Keratinocyte (primary cell): Measurements from ENCODE around the gene AXIN1. TPM values are rescaled to one million over a fixed set of nuclear protein-coding genes. Genes with fewer than 3 reads are reported as not detected.

Experiments
- DNase-seq: peaks from one replicate; pipeline ENCODE4 v3.0.0-alpha.2; 2011; ENCODE audit warnings: low read depth, missing footprints, low spot score
- FAIRE-seq: peaks from 2 replicates; lab custom pipeline; 2011; peaks lifted over from hg19 to GRCh38; lab: Jason Lieb, UNC
- H2AFZ ChIP-seq: 2 replicates; pipeline ENCODE4 v1.6.0; 2012; ENCODE audit warnings: low read length, control low read depth, inconsistent platforms; ENCODE audit not compliant: control insufficient read depth
- H3K27ac ChIP-seq: 2 replicates; pipeline ENCODE4 v1.5.1; 2011; ENCODE audit warnings: low read length; ENCODE audit not compliant: control insufficient read depth, insufficient read depth
- H3K27me3 ChIP-seq: 3 replicates; pipeline ENCODE4 v1.6.0; 2011; ENCODE audit warnings: low read length; ENCODE audit not compliant: control insufficient read depth, insufficient read depth; ENCODE audit errors: extremely low read depth
- H3K36me3 ChIP-seq, 2 experiments: 2 replicates in 1 of 2; 3 replicates in 1 of 2; pipeline ENCODE4 v1.5.1; 2011; ENCODE audit warnings: low read length in 2 of 2, mild to moderate bottlenecking in 1 of 2; ENCODE audit not compliant: control insufficient read depth in 2 of 2, insufficient read depth in 2 of 2; ENCODE audit errors: extremely low read depth in 1 of 2
- H3K4me1 ChIP-seq: 3 replicates; pipeline ENCODE4 v1.5.1; 2011; ENCODE audit warnings: low read length; ENCODE audit not compliant: control insufficient read depth, insufficient read depth; ENCODE audit errors: extremely low read depth
- H3K4me2 ChIP-seq: 3 replicates; pipeline ENCODE4 v1.6.0; 2011; ENCODE audit warnings: low read depth, low read length; ENCODE audit not compliant: control insufficient read depth, insufficient read depth; ENCODE audit errors: extremely low read depth
- H3K4me3 ChIP-seq, 3 experiments: fragments of 200-600 bp in 1 of 3; sonication (generic) in 1 of 3; 2 replicates in 2 of 3; 3 replicates in 1 of 3; pipeline ENCODE4 v1.5.1; 2011 to 2016; ENCODE audit warnings: low read length in 3 of 3, mild to moderate bottlenecking in 3 of 3, control low read depth in 2 of 3, inconsistent platforms in 1 of 3, low read depth in 1 of 3, mixed read lengths in 1 of 3, mixed run types in 1 of 3, moderate library complexity in 1 of 3; ENCODE audit not compliant: control insufficient read depth in 2 of 3, insufficient read depth in 2 of 3; ENCODE audit errors: extremely low read depth in 1 of 3
- H3K79me2 ChIP-seq: 2 replicates; pipeline ENCODE4 v1.6.0; 2012; ENCODE audit warnings: low read length; ENCODE audit not compliant: control insufficient read depth, insufficient read depth
- H3K9ac ChIP-seq: 3 replicates; pipeline ENCODE4 v1.6.0; 2011; ENCODE audit warnings: low read length; ENCODE audit not compliant: control insufficient read depth, insufficient read depth; ENCODE audit errors: extremely low read depth
- H3K9me1 ChIP-seq: 3 replicates; pipeline ENCODE4 v1.6.0; 2011; ENCODE audit warnings: low read length; ENCODE audit not compliant: control insufficient read depth, insufficient read depth; ENCODE audit errors: extremely low read depth
- H3K9me3 ChIP-seq: 2 replicates; pipeline ENCODE4 v1.5.1; 2012; ENCODE audit warnings: low read depth, low read length; ENCODE audit not compliant: control insufficient read depth
- H4K20me1 ChIP-seq: 3 replicates; pipeline ENCODE4 v1.6.0; 2011; ENCODE audit warnings: low read length; ENCODE audit not compliant: control insufficient read depth, insufficient read depth; ENCODE audit errors: extremely low read depth
- CTCF ChIP-seq, 3 experiments: IDR thresholded peaks in 1 of 3; conservative IDR thresholded peaks in 1 of 3; optimal IDR thresholded peaks in 1 of 3; 2 replicates in 2 of 3; 3 replicates in 1 of 3; pipeline versions ENCODE3 to v1.5.1; 2011; ENCODE audit warnings: low read length in 3 of 3, mild to moderate bottlenecking in 3 of 3, moderate library complexity in 2 of 3, control low read depth in 1 of 3, inconsistent platforms in 1 of 3; ENCODE audit not compliant: insufficient read depth in 2 of 3; ENCODE audit errors: extremely low read depth in 1 of 3
- EZH2 ChIP-seq: IDR thresholded peaks from one replicate; pipeline ENCODE4 v1.6.1; 2012; ENCODE audit warnings: inconsistent platforms, mild to moderate bottlenecking, low read length, moderate library complexity
- dilution Hi-C: fragments of 300-500 bp; cut with MboI; formaldehyde crosslinking; loops from one replicate; pipeline ENCODE4 v1.7.0; 2020; ENCODE audit warnings: low sequenced_read_pairs; ENCODE audit not compliant: extremely low pct_ligation_motif_present
- polyA plus RNA-seq, 5 experiments: library from polyadenylated mRNA; depleted of rRNA in 3 of 5; stranded (reverse) in 3 of 5; stranded (forward) in 1 of 5; unstranded in 1 of 5; fragments of >200 nt; gene quantifications; 1 replicate in 1 of 5; 2 replicates in 3 of 5; 3 replicates in 1 of 5; pipeline versions ENCODE4 v1.2.1 to v1.2.3, GENCODE V29; 2011 to 2012; ENCODE audit warnings: missing spikeins in 2 of 5, low read depth in 1 of 5, low replicate concordance in 1 of 5

The AXIN1 gene
- polyA plus RNA-seq, 1 donor (not counting 4 experiments of a cell fraction or from before 2014, with no cell fraction given): 8.8 TPM

- dilution Hi-C loops: no loop called here
- DNase-seq: no peak
- Histone ChIP-seq H2AFZ (no peak overlapping the region), H3K9me3 (no peaks in the 10 kb centered on the region), H4K20me1 (no peaks in the 10 kb centered on the region), H3K4me1 (peaks cover 7% of the 10 kb centered on the region), H3K4me3 (no peak overlapping the region), H3K27me3 (peaks cover 39% of the 10 kb centered on the region), H3K27ac (no peak overlapping the region), H3K36me3 (no peaks in the 10 kb centered on the region), H3K4me2 (no peak overlapping the region), H3K79me2 (no peaks in the 10 kb centered on the region), H3K9me1 (no peaks in the 10 kb centered on the region), H3K9ac (no peak overlapping the region)
- no peak for FAIRE-seq
- TF ChIP-seq CTCF (optimal IDR thresholded peaks at IDR 0.05 in 1 of 3, IDR thresholded peaks at IDR 0.05 in 1 of 3, conservative IDR thresholded peaks at IDR 0.05 in 1 of 3; ENCODE audit: extremely low read depth in 1 of 3, insufficient read depth in 2 of 3, low read length in 3 of 3) (no peak), EZH2 (no peak)
Observed at GRCh38 chr16:272633-273546, 79.6 kb downstream of the AXIN1 start.

GRCh38 chr16:270381-271255, 81.9 kb downstream of the AXIN1 start:
- Histone ChIP-seq H3K9me3 (no peaks in the 10 kb centered on the region), H3K36me3 (no peaks in the 10 kb centered on the region), H3K27ac (no peak overlapping the region), H3K27me3 (peaks cover 30% of the 10 kb centered on the region), H3K4me2 (no peak overlapping the region), H3K79me2 (no peaks in the 10 kb centered on the region), H3K9ac (no peak overlapping the region), H4K20me1 (no peaks in the 10 kb centered on the region), H3K9me1 (no peaks in the 10 kb centered on the region), H2AFZ (no peak overlapping the region), H3K4me3 (no peak overlapping the region), H3K4me1 (peaks cover 12% of the 10 kb centered on the region)
- TF ChIP-seq CTCF (optimal IDR thresholded peaks at IDR 0.05 in 1 of 3, IDR thresholded peaks at IDR 0.05 in 1 of 3, conservative IDR thresholded peaks at IDR 0.05 in 1 of 3; ENCODE audit: extremely low read depth in 1 of 3, insufficient read depth in 2 of 3, low read length in 3 of 3) (no peak), EZH2 (no peak)
- DNase-seq: no peak
- dilution Hi-C loops: no loop called here
- FAIRE-seq: no peak
